Measurements from ENCODE around the gene ARL6IP4.
"Not testable (repeated sequence)": the region's sequence is repeated elsewhere in the genome, so short reads cannot be mapped to it uniquely, and the experiment has no call there.

ARL6IP4 gene

DNA sequence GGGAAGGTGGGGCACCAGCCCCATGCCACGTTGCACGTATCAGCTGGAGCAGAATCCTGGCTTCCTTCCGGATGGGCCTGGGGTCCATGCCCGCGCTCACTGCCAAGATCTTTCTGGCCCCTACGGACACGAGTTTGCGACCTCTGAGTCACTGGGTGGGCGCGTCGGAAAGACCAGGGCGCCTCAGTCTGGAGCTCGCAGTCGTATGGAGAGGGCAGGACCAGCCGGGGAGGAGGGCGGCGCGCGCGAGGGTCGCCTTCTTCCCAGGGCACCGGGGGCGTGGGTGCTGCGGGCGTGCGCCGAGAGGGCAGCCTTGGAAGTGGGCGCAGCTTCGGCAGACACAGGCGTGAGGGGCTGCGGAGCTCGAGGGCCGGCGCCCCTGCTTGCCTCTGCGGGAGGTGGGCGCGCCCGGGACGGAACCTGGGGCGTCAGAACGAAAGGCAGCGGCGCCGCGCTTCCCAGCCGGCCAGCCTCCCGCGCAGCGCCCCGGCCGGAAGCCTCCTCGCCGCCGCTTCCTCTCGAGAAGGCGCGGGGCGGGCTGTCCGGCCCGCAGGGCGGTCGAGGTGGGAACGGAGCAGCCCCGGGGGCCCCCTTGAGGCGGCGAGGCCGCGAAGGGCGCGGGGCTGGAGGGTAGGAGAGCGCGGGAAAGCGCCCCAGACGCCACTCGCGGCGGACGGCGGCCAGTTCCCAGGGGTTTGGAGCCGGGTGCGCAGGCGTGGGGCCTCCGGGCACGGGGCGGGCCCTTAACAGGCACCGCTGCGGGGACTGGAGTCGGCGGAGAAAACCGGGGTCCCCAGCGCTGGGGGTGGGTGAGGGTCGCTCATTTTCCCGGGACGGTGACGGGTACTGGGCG lies at the start of gene ARL6IP4:
ARL6IP4 (plus strand) TSS at position 499 of the 853 bp plus-strand sequence. CDS start 459 bp downstream, outside the sequence.
- no peak for DNase-seq (ENCODE audit: low read depth)

DNA sequence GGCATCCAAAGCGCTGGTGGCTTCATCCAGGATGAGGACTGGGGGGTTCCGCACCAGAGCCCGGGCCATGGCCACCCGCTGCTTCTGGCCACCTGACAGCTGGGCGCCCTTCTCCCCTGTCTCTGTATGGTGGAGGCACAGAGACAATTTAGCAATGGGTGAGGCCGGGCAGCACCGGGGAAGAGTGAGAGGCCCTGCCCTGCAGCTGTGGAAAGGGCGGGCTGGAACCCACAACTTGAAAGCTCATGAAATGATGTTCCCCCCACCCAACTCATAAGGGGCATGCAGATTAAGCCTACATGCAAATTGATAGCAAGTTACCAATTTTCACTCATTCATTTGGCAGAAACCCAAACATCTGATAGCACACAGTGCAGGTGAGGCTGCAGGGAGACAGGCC lies 48.3 kb upstream of the ARL6IP4 start:
- no peak for DNase-seq (ENCODE audit: low read depth)

DNA sequence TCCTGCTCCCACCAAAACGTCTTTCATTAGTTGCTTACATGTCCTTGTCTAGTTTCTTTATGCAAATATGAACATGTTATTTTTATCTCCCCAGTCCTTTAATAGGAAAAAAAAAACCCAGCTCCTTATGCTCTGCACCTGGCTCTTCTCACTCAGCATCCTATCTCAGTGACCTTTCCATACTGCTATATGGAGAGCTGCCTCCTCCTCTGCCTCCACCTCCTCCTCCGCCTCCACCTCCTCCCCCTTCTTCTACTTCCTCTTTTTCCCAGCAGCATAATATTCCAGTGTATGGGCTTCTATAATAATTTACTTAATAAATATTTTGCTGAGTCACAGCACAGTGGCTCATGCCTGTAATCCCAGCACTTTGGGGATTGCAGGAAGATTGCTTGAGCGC lies 45.8 kb upstream of the ARL6IP4 start:
- no peak for DNase-seq (ENCODE audit: low read depth)

DNA sequence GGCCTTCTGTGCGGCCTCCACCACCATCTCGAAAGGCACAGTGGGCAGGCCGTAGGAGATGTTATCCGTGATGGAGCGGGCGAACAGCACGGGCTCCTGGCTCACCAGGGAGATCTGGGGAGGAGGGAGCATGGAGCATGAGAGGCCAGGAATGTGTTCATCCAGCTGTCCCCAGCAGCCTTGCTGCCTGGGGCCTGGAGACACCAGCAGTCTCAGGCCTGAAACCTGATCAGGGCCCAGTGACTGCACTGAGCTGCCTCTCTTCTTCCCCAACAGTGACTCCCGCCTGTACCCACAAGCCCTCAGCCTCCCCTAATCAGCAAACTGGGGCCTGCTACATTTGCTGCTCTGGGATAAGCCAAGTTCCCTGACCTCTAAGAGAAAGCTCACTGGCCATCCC lies 45.2 kb upstream of the ARL6IP4 start:
- no peak for DNase-seq (ENCODE audit: low read depth)

DNA sequence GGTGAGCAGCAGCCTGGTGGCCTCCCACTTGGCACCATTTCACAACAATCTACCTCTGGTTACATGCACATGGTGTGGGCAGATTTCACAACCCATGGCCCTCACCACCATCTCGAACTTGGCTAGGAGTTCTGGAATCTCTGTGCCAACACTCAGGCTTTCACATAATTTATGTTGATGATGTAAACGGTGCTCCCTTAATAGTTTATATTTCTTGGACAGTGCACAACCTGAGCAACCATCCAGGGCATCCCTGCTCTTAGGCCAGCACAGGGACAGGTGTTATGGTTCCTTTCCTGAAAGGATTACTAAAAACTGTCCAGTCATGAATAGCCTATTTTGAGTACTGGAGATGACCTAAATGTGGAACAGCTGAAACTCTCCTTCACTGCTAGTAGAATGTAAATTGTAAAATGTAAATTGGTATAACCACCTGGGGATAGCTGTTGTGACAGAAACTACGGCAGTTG lies 42.8 kb upstream of the ARL6IP4 start:
- DNase-seq (ENCODE audit: low read depth), result no peak

DNA sequence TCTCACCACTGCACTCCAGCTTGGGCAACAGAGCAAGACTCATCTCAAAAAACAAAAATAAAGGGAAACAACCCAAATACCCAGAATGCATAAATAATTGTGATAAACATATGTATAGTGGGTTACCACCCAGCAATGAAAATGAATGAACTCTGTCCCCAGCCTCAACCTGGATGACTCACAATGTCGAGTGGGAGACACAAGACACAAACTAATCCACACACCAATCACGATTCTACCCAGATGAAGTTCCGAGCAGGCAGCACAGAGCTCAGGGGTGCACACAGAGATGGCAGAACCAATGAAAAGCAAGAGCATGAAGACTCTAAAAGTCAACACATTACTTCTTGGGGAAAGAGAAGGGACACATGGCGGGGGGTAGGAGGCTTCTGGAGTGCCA lies 41.4 kb upstream of the ARL6IP4 start:
- DNase-seq (ENCODE audit: low read depth), result no peak

DNA sequence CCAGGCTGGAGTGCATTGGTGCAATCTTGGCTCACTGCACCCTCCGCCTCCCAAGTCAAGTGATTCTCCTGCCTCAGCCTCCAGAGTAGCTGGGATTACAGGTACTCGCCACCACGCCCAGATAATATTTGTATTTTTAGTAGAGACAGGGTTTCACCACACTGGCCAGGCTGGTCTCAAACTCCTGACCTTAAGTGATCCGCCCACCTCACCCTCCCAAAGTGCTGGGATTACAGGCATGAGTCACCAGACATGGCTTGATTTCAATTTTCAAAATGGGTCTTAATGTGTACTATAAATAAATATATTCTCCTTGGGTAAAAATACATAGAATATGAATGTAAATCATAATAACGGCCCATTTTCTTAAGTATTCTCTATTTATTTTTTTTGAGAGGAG lies 39.1 kb upstream of the ARL6IP4 start:
- not testable (repeated sequence) for DNase-seq (ENCODE audit: low read depth)

DNA sequence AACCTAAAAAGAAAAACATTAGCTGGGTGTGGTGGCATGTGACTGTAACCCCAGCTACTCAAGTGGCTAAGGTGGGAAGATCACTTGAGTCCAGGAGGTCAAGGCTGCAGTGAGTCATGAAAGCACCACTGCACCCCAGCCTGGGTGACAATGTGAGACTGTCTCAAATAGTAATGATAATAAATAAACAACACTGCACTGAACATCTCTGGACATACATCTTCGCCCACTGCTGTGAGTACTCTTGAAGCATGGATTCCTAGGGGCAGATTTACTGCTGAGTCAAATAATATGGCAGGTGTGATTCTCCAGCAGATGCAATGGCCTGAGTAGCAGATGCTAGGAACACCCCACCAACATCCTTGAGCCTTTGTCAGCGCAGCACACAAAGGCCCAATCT lies 37.8 kb upstream of the ARL6IP4 start:
- no peak for DNase-seq (ENCODE audit: low read depth)

DNA sequence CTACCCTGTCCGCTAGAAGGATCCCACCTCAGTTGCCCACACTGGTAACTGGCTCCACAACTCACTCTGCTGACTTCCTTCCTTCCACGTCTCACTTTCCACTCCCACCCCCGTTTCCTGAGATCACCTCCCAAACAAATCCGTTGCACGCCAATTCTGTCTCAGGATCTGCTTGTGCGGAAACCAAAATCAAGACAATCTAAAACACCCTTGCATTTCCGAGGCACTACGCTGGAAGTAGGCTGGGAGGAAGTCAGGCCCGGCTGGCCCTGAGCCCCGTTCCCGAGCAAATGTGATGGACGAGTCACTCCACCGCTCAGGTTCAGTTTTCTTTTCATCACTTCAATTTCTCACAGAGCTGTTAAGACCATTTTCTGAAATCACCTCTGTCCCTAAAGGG lies 37.3 kb upstream of the ARL6IP4 start:
- no peak for DNase-seq (ENCODE audit: low read depth)

DNA sequence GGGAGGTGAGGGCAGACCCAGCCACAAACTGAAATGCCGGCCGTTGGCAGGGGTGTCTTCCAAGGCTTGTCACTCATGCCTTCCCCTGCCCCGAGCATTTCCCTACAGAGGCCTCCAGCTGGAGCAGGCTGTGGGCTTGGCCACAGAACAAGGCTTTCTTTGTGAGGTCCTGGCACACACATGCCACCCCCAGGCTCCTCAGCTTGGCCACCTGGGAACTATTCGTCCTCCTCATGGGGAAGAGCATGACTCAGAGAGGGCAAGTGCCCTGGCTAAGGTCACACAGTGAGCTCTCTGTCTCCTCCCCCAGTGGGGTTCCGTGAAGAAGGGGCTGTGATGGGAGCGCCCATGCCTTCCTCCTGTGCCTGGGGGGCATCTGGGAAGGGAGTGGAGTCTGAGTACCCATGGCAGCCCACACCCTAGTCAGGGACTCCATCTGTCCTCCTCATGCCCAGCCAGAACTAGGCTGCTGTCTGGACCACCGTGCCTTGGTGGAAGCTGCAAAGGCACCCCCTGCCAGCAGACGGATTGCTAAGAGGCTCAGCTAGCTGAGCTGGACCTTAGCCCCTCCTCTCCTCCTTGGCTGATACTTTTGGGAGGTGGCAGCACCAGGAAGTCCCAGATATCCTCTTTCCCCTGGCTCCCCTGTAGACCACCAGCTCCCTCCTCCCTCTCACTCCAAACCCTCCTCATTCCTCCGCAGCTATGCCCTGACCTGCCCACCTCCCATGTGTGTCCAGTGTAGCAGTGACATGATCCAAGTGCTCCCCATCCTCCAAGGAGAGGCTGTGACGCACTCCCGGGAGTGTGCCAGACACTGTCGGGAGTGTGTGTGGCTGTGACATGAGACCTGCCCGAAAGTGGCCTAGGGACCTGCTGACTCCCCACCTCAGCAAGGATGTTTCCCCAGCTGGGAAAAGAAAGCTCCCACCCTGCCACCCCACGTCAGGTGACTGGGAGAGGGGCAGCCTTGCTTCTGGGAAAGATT lies 35.6 kb upstream of the ARL6IP4 start:
- no peak for DNase-seq (ENCODE audit: low read depth)

DNA sequence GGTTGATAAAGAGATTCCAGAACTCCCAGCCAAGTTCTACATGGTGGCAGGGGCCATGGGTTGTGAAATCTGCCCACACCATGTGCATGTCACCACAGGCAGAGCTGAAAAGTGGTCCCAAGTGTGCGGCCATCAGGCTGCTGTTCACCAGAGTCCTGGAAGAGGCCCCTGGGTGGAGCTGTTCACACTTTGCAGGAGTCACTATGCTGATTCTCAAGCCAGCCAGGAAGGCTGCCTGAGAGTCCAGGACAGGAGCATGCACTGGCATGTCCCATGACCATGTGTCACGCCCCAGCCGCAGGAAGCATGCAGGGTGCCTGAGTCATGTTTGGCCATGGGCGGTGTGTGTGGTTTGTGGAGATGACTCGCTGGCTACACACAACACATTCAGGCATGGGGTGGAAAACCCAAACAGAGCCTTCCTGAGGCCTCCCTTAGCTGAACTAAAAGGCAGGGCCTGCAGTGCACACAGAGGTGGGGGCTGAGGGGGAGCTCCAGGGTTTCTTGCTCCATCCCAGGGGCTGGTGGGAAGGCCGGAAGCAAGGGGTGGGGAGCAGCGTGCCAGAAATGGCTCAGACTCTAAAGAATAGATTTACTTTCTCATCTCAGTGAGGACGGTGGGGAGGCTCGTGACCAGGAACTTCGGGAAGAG lies 33.7 kb upstream of the ARL6IP4 start:
- peak; percentile 93 for DNase-seq (ENCODE audit: low read depth)

DNA sequence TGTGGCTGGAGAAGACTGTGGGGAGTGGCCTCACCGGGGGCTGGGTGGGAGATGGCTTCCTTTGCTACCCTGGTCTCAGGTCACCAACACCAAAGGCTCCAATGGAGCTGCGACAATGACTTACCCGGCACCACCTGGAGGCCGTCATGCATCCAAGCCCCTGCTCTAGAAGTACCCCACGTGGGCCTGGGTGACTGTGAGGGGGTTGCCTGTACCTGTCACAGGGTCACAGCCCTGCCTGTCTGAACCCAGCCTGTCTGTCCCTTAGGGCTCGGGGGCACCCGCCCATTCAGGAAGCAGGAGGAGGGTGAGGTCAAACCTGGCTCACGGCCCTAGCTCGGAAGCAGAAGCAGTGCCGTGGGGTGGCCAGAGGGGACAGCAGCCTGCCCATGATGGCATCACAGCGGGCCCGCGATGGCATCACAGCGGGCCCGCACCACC lies 33.1 kb upstream of the ARL6IP4 start:
- no peak for DNase-seq (ENCODE audit: low read depth)

DNA sequence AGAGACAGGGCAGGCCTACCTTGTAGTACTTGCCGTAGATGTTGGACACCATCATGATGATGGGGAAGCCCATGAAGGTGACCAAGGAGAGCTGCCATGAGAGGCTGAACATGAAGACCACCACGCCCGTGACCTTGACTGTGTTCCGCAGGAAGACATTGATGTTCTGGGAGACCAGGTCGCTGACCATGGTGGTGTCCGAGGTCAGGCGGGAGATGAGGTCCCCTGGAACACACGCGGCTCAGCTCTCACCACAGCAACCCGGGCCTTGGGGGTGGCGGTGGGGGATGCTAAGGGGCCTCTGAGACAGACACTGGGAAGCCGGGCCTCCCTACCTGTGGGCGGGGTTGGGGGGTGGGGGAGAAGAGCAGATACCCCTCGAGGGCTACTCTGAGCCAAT lies 31.9 kb upstream of the ARL6IP4 start:
- DNase-seq (ENCODE audit: low read depth), result no peak

DNA sequence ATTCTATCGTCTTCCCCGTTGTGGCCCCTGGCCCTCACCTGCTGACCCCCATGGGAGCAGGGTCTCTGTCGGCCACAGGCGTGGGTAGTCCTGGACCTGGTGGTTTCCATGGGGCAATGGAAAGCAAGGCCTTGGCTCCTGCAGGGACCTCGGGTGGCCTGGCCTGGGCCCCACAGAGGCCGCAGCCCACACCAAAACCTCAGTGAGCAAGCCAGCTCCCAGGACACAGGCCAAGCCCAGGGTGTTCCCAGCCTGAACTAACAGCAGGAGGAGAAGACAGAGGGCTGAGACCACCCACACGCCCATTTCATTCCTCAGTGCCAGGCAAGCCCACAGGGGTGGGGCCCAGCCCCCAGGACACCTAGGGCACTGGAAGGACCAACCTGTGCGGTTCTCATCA lies 31.1 kb upstream of the ARL6IP4 start:
- DNase-seq (ENCODE audit: low read depth), result no peak

DNA sequence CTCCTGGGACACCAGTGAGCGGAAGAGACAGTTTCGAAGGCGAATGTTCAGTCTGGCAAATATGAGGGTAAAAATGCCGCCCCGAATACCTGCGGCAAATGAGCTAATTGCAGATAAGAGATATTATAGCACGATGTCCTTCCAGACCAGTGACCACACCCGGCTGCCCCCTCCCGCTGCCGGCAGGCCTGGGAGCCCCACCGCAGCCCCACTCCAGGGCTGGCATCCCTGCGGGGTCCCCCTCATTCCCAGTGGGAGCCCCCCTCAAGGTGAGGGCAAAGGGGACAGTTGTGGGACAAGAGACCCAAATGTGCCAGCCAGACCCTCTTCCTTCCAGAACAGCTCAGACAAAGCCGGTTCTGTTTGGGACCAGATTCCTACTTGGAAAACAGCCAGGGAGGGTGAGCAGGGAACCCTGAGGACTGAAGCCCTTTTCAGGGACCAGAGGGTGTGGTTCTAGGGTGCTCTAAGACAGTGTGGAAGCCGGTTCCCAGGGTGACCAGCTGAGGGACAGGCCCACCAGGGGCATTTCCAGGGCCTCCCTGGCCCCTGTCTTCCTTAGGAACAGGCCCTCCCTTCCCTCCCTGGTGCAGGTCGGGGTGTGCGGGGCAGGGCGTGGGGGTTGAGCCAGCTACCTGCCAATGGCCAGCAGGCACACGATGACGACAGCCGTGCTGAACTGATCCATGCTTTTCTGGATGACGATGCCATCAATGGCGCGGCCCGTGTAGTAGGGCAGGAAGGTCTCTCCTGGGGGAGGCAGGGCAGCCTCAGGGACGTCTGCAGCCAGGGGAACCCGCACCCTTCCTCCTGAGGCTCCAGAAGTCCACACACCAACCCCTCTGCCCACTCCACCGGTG lies 30.4 kb upstream of the ARL6IP4 start:
- no peak for DNase-seq (ENCODE audit: low read depth)

DNA sequence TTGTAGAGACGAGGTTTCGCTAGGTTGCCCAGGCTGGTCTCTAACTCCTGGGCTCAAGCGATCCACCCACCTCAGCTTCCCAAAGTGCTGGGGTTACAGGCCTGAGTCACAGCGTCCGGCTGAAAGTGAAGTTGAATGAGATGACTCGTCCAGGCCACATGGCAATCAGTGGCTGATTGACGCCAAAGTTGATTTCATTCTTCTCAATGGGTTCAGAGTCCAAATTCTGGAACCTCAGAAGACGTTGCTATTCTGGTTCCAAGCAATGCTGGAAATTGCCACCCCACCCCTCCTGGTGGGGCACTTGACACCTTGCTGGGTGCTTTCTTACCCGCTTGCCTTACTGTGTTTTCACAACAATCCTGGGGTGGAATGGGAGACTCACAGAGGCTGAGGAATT lies 29.1 kb upstream of the ARL6IP4 start:
- DNase-seq (ENCODE audit: low read depth), result no peak

DNA sequence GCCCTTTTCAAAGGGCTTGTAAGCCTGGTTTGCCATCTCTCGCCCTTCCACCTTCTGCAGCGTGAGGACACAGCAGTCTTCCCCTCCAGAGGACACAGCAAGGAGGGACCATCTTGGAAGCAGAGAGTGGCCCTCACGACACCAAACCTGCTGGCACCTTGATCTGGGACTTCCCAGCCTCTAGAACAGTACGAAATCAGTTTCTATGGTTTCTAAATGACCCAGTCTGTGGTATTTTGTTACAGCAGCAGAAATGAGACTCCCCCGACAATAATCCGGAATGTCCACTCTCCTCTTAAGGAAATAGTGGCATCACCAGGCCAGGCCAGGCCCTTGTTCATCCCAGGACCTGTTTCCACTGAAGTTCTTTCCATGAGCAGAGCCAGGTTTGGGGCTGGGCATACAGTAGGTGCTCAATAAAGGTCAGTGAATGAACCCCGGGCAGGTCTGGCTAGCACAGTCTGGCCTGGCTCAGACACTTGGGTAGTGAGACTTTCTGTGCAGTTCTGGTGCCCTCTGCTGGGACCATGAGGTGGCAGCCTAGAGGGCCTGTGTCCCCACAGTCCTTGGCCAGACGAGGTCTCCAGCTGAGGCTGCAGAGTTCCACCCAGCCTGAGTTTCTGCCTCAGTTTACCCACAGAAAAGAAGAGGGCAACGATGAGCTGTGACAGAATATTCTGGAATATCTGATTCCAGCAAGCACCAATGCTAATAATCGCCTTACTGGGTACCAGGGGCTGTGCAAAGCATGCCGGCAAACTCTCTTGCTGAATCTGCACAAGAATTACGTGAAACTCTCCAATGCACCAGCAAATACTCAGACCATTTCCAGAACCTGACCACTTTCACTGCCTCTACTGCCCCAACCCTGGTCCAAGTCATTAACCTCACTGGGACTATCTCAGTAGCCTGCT lies 28.2 kb upstream of the ARL6IP4 start:
- DNase-seq (ENCODE audit: low read depth), result peak; percentile 43

DNA sequence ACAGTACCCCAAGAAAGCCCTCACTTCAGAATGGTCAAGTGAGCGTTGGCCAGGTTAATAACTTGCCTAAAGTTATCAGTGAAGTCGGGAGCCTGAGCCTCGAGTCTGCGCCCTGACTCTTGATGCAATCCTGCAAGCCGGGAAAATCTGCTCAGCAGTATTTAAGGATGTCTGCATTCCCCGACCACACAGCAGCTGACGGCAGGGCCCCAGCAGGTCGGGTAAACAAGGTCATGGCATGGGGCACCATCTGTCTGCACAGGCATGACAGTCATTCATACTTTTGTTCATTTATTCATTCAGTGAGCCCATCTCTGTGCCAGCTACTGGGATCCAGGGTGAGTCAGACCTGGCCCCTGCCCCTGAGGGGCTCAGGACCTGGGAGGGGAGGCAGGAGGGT lies 25.3 kb upstream of the ARL6IP4 start:
- no peak for DNase-seq (ENCODE audit: low read depth)

DNA sequence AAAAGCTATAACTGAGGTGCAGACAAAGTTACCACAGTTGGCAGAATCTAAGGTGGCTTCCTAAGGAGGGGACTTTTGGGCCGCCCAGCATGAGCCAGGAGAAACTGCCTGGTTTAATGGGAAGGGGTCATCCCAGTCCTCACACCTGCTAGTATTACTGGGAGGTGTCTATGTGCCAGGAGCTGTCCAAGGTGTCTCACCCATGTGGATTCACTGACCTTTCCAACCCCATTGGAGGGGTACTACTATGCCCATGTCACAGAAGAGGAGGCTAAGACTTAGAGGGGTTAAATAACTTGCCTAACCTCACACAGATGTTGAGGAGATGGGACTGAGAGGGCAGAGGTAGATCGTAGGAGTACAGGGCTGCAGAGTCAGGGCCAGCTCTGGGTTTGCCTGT lies 24.4 kb upstream of the ARL6IP4 start:
- DNase-seq (ENCODE audit: low read depth), result no peak

DNA sequence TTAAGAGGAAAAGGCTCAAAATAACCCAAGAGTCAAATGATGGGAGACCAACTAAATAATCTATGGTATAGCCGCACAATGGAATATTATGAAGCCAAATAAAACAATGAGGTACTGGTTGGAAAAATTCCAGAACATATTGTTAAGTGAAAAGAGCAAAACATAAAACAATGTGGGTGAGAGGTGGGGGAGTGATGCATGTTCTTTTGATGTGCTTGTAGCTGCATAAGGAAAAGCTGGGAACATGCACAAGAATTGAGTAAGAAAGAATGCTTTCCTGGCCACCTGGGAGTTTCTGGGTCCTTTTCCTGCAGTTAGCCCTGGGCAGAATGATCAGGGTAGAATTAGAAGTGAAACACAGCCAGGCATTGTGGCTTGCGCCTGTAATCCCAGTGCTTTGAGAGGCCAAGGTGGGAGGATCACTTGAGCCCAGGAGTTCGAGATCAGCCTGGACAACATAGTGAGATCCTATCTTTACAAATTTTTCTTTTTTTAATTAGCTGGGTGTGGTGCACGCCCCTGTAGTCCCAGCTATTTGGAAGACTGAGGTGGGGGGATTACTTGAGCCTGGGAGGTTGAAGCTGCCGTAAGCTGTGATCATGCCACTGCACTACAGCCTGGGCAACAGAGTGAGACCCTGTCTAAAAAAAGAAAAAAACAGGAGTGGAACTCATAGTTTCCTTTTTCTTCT lies 22.1 kb upstream of the ARL6IP4 start:
- peak; percentile 43 for DNase-seq (ENCODE audit: low read depth)

Measured in fibroblast of the conjunctiva (primary cell).